G401.6 (cell line): ENCODE results near the gene CAST.

Experiments used
- FAIRE-seq: peaks from 2 replicates; lab custom pipeline; 2012; peaks lifted over from hg19 to GRCh38; lab: Jason Lieb, UNC

The CAST gene

DNA sequence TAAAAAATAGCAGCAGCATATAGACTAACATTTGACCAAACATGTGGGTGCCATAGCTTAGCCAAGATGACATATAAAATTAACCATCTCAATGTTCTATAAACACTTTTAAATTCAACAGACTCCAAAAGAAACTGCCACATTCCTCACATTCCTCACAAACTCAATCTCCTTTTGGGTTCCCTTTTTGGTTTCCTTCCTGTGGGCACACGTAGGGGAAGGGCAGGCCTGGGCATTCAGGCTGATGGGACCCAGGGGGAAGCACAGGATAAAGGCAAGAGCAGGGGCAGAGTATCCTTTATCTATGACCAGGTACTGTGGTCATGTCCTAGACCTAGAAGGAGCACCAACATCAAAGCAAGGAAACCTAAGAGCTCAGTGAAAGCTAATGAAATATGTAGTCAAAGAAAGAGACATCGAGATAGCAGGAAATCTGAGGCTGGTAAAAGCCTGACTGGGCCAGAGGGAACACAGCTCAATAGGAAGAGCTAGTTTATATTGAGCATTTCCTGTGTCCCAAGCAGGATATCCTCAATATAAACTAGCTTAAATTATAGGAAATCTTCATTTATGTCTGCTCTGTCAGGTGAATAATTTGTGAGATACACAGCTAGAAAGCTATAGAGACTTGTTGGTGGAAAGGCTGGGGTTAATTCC, 159.2 kb downstream of the CAST start:
- FAIRE-seq: no peak

DNA sequence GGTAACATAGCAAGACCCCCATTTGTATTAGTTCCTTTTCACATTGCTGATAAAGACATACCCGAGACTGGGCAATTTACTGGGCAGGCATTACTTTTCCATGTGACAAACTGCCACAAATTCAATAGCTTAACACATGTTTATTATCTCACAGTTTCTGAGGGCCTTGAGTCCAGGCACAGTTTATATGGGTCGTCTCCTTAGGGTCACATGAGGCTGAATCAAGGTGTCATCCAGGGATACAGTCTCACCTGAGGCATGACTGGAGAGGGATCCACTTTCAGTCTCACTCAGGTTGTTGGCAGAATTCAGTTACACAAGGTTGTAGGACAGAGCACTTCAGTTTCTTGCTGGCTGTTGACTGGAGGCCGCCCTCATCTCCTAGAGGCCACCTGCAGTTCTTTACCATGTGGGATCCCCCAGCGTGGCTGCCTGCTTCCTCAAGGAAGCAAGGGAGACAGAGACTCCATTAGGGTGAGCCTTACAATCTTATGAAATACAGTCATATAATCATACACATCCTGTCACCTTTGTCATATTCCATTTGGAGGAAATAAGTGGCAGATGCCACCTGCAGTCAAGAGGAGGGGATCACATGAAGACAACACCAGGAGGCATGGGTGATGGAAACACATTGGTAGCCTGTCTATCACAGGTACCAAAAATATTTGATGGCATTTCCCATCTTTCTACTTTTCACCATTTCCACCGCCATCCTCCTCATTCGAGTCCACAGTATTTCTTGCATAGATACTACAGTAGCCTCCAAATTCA, 160.7 kb downstream of the CAST start:
- no peak for FAIRE-seq

DNA sequence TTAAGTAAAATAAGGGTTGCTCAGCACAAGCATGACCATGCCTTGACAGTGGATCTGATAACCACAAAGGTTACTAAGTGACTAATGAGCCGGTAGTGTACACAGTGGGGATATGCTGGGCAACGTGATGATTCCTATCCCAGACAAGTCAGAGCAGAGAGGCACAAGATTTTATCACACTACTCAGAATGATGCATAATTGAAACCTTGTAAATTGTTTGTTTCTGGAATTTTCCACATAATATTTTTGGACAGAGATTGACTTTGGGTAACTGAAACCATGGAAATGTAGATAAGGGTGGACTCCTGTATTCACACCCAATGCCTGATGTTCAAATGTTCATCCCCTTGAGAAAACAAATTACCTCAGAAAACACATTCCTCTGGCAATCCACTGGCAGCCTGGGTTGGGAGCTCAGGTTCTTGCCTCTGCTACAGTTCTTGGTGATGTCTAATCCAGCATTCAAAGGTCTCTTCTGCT, 161.8 kb downstream of the CAST start:
- no peak for FAIRE-seq
